HEK293T (cell line): ENCODE measurements around the gene MKS1.

ENCODE experiments used
- CTCF ChIA-PET: fragments of 350-600 bp; formaldehyde crosslinking; extraction: SDS; loops from one replicate; lab custom pipeline; 2021; ENCODE audit warnings: antibody characterized with exemption, inconsistent platforms; lab: Yijun Ruan, JAX
- POLR2A ChIA-PET: fragments of 350-600 bp; formaldehyde crosslinking; extraction: SDS; loops from one replicate; lab custom pipeline; 2020; ENCODE audit warnings: antibody characterized with exemption, inconsistent platforms; lab: Yijun Ruan, JAX
- DNase-seq: peaks from one replicate; pipeline ENCODE4 v3.0.0; 2012; ENCODE audit warnings: mixed read lengths; ENCODE audit errors: extremely low spot score
- ARNT ChIP-seq: fragments of 450-650 bp; IDR thresholded peaks from 2 replicates; pipeline ENCODE4 v1.6.1; 2017; ENCODE audit warnings: mild to moderate bottlenecking
- BHLHE40 ChIP-seq: fragments of 450-650 bp; IDR thresholded peaks from 2 replicates; pipeline ENCODE4 v1.6.1; 2016; ENCODE audit warnings: mild to moderate bottlenecking, moderate library complexity, borderline replicate concordance
- CTBP1 ChIP-seq: fragments of 450-650 bp; IDR thresholded peaks from 2 replicates; pipeline ENCODE4 v1.6.1; 2016; ENCODE audit warnings: borderline replicate concordance
- ELF4 ChIP-seq: fragments of 450-650 bp; IDR thresholded peaks from 2 replicates; pipeline ENCODE4 v1.6.1; 2017; ENCODE audit warnings: antibody characterized with exemption
- FOXA1 ChIP-seq: fragments of 450-650 bp; IDR thresholded peaks from 2 replicates; pipeline ENCODE4 v1.6.1; 2016; ENCODE audit warnings: mild to moderate bottlenecking
- FOXK2 ChIP-seq: fragments of 450-650 bp; IDR thresholded peaks from 2 replicates; pipeline ENCODE4 v1.6.1; 2016; ENCODE audit warnings: mild to moderate bottlenecking
- FOXM1 ChIP-seq: fragments of 450-650 bp; IDR thresholded peaks from 2 replicates; pipeline ENCODE4 v1.6.1; 2017; ENCODE audit warnings: mild to moderate bottlenecking, borderline replicate concordance
- HDGF ChIP-seq: fragments of 450-650 bp; IDR thresholded peaks from 2 replicates; pipeline ENCODE4 v1.6.1; 2017; ENCODE audit warnings: antibody characterized with exemption, borderline replicate concordance
- L3MBTL2 ChIP-seq: fragments of 450-650 bp; conservative IDR thresholded peaks from 2 replicates; pipeline ENCODE4 v1.6.1; 2016; ENCODE audit warnings: mild to moderate bottlenecking
- LEF1 ChIP-seq: fragments of 450-650 bp; IDR thresholded peaks from 2 replicates; pipeline ENCODE4 v1.6.1; 2017; ENCODE audit warnings: mild to moderate bottlenecking, borderline replicate concordance
- NFRKB ChIP-seq: fragments of 450-650 bp; IDR thresholded peaks from 2 replicates; pipeline ENCODE4 v1.6.1; 2016; ENCODE audit warnings: mild to moderate bottlenecking, moderate library complexity
- PKNOX1 ChIP-seq: fragments of 450-650 bp; IDR thresholded peaks from 2 replicates; pipeline ENCODE4 v1.6.1; 2016
- SP1 ChIP-seq: fragments of 450-650 bp; IDR thresholded peaks from 2 replicates; pipeline ENCODE4 v1.6.1; 2017
- SUZ12 ChIP-seq: fragments of 450-650 bp; IDR thresholded peaks from 2 replicates; pipeline ENCODE4 v1.6.1; 2016; ENCODE audit warnings: mild to moderate bottlenecking
- TARDBP ChIP-seq: fragments of 450-650 bp; IDR thresholded peaks from 2 replicates; pipeline ENCODE4 v1.6.1; 2016
- ZNF384 ChIP-seq: fragments of 450-650 bp; IDR thresholded peaks from 2 replicates; pipeline ENCODE4 v1.6.1; 2016

Gene MKS1

GRCh38 chr17:58224315-58224714 is 5.3 kb upstream of the MKS1 start:
- ChIA-PET CTCF (no interaction called here), POLR2A (no interaction called here)
- no peak for DNase-seq

GRCh38 chr17:58219789-58220183 is 731 bp upstream of the MKS1 start:
- ChIA-PET CTCF (interaction anchor here (0.7 to 2.4 kb wide), 2 partner anchors 17 to 19 kb away, joined by 3 to 8 read pairs; no protein-coding TSS in a partner anchor), POLR2A (interaction anchor here (0.9 to 2.1 kb wide), 9 partner anchors 8 to 295 kb away, joined by 3 to 13 read pairs (median 5); partner anchors contain the start of gene MTMR4)
- no peak for DNase-seq
- TF ChIP-seq ELF4 (no peak), LEF1 (no peak), NFRKB (no peak), L3MBTL2 (no peak), FOXM1 (no peak), ARNT (no peak), HDGF (no peak), ZNF384 (no peak), BHLHE40 (no peak), FOXK2 (no peak), FOXA1 (no peak), PKNOX1 (no peak), TARDBP (no peak), SP1 (no peak), CTBP1 (no peak), SUZ12 (no peak)

More at GRCh38 chr17:58224315-58224714, 5.3 kb upstream of the MKS1 start:
- peak; percentile 44 for TF ChIP-seq PKNOX1
- TF ChIP-seq ZNF384: no peak

GRCh38 chr17:58217766-58218165 is 1.3 kb downstream of the MKS1 start:
- CTCF ChIA-PET: no interaction called here

GRCh38 chr17:58215685-58216084 is 3.4 kb downstream of the MKS1 start:
- CTCF ChIA-PET: interaction anchor here (0.8 to 1.4 kb wide), 3 partner anchors 15 to 34 kb away, joined by 3 to 5 read pairs (median 3); no protein-coding TSS in a partner anchor
- POLR2A ChIA-PET: interaction anchor here (1.1 kb wide), 1 partner anchor 23 kb away, joined by 3 read pairs; no protein-coding TSS in a partner anchor
- TF ChIP-seq ARNT (no peak), L3MBTL2 (no peak), SP1 (no peak), FOXA1 (no peak), FOXM1 (no peak), NFRKB (no peak), TARDBP (no peak), ELF4 (no peak), LEF1 (no peak), SUZ12 (no peak), PKNOX1 (no peak), HDGF (no peak), BHLHE40 (no peak), FOXK2 (no peak), CTBP1 (no peak), ZNF384 (no peak)
- DNase-seq: no peak

More at GRCh38 chr17:58217766-58218165, 1.3 kb downstream of the MKS1 start:
- no peak for DNase-seq
- no peak for TF ChIP-seq PKNOX1
- TF ChIP-seq HDGF: no peak
- TF ChIP-seq ARNT: no peak
- no peak for TF ChIP-seq FOXM1
- TF ChIP-seq ELF4: no peak
- TF ChIP-seq L3MBTL2: no peak
- no peak for TF ChIP-seq TARDBP
- TF ChIP-seq CTBP1: no peak
- TF ChIP-seq FOXK2: no peak
- TF ChIP-seq SP1: no peak
- no peak for TF ChIP-seq BHLHE40
- TF ChIP-seq LEF1: no peak
- no peak for TF ChIP-seq NFRKB
- no peak for TF ChIP-seq FOXA1
- TF ChIP-seq ZNF384: no peak
- TF ChIP-seq SUZ12: no peak
- POLR2A ChIA-PET: interaction anchor here (2.1 kb wide), 1 partner anchor 10 kb away, joined by 10 read pairs; no protein-coding TSS in a partner anchor

DNA sequence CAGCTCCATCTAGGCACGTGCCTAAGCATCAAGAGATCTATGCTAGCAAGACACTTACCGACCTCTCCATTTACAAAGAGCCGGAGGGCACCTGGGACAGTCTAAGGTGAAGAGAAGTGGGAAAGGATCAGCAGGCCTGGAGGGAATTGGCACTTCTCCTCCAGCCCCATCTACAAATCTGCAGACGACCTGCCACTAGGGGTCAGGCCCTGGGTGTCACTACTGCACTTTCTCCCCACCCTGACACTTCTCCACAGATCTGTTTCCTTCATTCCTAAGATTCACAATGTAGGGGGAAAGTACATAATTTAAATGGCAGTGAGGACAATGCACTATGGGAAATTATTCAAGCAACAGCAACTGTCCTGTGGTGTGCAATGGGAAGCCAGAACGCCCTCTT is 8.1 kb downstream of the MKS1 start:
- CTCF ChIA-PET: no interaction called here
- TF ChIP-seq SP1: no peak
- no peak for TF ChIP-seq ELF4
- TF ChIP-seq HDGF: no peak
- no peak for TF ChIP-seq PKNOX1
- POLR2A ChIA-PET: no interaction called here

More for the DNA sequence above, 8.1 kb downstream of the MKS1 start:
- DNase-seq: no peak
